Activated CD4-positive, alpha-beta T cell treated with anti-CD3 and anti-CD28 coated beads for 1 hour (primary cell): ENCODE results near the gene OTUD3.
"Not testable (repeated sequence)": the region's sequence is repeated elsewhere in the genome, so short reads cannot be mapped to it uniquely, and the experiment has no call there.

ENCODE experiments used
- DNase-seq: peaks from one replicate; pipeline ENCODE4 v3.0.0-alpha.2; 2020

The OTUD3 gene

DNA sequence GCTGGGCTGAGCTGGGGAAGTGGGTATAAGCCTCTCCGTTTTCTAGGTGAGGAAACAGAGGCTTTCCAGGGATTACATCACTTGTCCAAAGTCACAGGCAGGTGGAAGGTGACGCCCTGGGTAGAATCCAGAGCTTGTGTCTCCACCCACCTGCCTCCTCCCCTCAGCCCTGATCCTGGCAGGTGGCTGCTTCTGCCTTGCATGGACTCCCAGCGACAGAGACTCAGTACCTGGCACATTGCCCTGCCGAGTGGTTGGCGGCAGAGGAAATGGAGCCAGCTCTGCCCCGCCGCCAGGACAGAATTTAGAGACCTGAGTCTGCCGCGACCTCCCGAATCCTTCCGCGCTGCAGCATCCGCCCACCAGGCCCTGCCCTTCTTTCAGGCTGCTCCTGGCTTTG lies 39.1 kb downstream of the OTUD3 start:
- no peak for DNase-seq

DNA sequence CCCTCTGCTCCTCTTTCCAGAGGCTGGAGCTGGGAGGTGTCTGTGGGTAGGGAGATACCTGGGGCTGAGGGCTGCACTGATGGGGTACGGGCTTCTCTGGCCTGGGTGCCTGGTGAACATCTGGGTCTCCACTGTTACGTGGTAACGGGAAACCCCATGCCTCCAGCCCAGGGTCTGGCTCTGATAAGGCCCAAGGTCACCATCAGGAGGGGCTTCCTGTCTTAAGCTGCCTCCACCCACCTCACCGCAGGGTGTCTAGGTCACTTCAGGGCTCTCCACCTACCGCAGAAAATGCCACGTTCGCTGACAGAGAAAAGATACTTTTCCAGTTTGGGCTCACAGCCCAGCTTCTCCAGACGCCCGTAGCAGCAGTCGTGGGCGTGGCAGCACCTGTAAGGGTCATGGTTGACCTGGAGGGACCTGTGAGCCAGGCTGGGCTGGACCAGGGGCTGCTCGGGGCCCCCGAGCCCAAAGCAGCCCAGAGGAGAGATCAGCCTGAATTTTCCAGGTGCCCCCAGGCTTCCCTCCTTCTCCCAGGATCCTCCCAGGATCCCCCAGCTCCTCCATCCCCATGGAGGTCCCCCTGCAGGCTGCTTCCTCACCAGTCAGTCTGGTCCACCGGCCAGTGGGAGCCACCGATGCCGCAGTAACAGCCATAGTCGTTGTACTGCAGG lies 40.0 kb downstream of the OTUD3 start:
- no peak for DNase-seq

DNA sequence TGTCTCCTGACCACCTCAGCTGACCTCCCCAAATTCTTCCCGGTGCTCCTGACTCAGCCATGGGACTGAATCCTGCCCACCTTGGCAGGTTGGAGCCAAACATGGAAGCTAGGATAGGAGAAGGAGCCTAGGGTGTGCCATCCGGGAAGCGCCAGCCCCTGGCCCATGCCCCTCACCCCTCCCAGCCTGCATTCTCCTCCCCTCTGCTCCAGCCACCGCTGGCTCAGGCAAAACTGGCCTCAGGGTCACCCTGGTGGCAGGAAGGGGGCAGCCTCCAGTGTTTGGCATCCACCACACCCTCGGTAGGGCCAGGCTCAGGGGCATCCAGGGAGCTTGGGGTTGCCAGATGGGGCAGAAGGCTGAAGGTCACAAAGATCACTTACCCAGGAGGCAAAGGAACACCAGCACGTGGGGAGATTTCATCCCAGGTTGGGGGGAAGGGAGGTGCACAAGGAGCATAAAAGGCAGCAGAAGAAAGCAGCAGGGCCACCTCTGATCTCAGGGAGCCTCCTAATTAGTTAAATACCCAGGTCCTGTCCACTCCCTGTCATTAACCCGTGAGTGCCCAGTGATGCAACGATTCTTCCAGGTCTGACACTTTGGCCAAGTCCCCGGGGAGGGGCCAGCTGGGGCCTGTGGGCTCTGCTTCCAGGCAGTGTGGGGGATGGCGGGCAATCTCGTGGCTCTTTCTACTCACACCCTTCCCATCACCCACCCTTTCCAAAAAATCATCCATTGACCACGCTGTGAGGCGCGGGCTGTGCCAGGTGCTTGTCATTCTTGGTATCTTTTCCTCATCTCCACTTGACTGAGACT lies 41.1 kb downstream of the OTUD3 start, which contains the start of gene PLA2G2E:
Gene PLA2G2E, minus strand, starts transcription at position 481 of the 816 bp plus-strand sequence. Its CDS starts 58 bp downstream, at position 423.
- DNase-seq: no peak

GRCh38 chr1:19923953-19924346 lies 41.8 kb downstream of the OTUD3 start:
- no peak for DNase-seq

DNA sequence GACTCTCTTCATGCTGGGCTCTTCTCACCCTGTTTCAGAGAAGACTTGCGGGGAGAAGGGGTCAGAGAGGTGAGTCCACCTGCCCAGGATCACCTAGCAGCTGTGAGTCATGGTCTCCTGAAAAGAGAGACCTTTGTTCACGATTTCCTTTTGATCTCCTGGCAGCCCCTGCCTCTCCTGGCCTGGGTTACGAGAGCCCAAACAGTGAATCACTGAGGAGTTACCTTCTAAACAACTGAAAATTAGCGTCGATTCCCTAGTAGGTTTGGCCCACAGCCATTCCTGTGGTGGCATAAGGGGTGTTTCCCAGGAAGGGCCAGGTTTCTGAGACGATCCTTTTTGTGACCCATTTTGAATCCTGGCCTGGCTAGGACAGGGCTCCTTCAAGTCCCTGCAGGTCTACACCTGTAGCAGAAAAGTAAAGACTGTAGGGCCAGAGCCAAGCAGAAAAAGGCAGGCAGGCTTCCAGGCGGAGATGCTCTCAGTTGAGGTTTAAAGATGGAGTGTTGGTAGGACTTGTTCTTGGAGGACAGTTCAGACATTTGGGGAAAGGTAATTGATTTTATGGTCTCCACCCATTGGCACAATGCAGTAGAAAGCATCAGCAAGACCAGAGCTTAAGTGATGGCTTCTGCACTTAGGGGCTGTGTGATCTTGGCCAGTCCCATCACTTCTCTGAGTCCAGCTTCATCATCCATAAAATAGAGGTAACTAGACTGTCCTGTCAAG lies 43.3 kb downstream of the OTUD3 start:
- DNase-seq: no peak

DNA sequence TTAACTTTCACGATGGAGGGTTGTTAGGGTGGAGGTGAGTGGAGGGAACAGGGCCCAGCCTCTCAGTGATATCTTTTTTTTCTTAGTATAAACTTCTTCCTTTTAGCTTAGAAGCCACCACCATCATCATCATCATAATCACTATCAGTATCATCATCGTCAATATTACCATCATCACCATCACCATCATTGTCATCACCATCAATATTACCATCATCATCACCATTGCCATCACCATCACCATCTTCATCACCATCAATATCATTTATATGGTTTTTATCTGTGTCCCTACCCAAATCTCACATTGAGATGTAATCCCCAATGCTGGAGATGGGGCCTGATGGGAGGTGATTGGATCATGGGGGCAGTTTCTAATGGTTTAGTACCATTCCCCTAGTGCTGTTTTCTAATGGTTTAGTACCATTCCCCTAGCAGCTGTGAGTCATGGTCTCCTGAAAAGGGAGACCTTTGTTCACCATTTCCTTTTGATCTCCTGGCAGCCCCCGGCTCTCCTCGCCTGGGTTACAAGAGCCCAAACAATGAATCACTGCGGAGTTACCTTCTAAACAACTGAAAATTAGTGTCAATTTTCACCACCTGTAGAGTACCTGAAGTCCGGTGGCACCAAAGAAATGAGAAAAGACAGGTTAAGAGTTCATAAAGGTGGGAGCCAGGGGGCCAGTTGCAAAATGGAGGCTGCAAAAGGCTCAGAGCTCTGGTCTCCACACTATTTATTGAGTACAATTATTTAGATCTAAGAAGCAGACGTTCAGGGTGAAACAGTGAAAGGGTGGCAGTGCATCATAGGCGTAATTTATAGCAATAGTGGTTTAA lies 44.3 kb downstream of the OTUD3 start:
- DNase-seq: no peak

GRCh38 chr1:19927130-19927421 lies 44.9 kb downstream of the OTUD3 start:
- DNase-seq: not testable (repeated sequence)

DNA sequence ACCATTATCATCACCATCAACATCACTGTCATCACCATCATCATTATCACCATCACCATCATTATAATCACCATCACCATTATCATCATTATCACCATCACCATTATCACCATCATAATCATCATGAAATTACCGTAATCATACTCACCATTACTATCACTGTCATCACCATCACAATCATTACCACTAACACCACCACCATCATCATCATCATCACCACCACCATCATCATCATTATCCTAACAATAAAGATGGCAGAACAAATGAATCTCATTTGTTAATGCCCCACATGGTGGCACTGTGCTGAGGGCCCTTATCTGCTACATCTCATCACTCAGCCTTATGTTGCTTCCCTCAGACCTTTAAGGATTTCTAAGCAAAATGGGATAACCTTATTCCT lies 50.7 kb downstream of the OTUD3 start:
- DNase-seq: no peak

DNA sequence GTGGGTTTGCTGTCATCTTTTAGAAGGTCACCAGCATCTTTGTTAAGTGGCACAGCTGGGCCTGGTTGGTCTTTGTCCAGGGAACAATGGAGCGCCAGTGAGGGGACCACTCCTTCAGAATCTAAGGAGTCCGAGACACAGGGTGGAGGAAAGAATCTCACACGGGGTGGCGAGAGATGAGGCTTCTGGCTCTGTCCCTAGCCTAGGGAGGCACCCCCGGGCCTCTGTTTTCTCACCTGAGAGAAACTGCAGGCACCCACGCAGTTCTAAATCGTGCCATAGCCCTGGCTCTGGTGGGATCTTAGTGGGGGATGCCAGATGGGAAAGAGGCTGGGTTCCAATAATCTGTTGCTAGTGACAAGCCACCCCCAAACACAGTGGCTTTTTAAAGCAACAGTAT lies 52.1 kb downstream of the OTUD3 start:
- DNase-seq: no peak

- DNase-seq: no peak
Measured at GRCh38 chr1:19936061-19936750, 54.0 kb downstream of the OTUD3 start.

GRCh38 chr1:19938472-19938871 lies 56.3 kb downstream of the OTUD3 start:
- DNase-seq: no peak

- DNase-seq: no peak
Measured at GRCh38 chr1:19940486-19941205, 58.5 kb downstream of the OTUD3 start.

- no peak for DNase-seq
Measured at GRCh38 chr1:19941206-19941568, 59.0 kb downstream of the OTUD3 start.

- no peak for DNase-seq
Measured at GRCh38 chr1:19942088-19942487, 59.9 kb downstream of the OTUD3 start.

- DNase-seq: no peak
Measured at GRCh38 chr1:19942657-19943056, 60.5 kb downstream of the OTUD3 start.

- DNase-seq: no peak
Measured at GRCh38 chr1:19945914-19946313, 63.7 kb downstream of the OTUD3 start.

- no peak for DNase-seq
Measured at GRCh38 chr1:19946331-19946751, 64.1 kb downstream of the OTUD3 start.

- no peak for DNase-seq
Measured at GRCh38 chr1:19946971-19947370, 64.8 kb downstream of the OTUD3 start.

DNA sequence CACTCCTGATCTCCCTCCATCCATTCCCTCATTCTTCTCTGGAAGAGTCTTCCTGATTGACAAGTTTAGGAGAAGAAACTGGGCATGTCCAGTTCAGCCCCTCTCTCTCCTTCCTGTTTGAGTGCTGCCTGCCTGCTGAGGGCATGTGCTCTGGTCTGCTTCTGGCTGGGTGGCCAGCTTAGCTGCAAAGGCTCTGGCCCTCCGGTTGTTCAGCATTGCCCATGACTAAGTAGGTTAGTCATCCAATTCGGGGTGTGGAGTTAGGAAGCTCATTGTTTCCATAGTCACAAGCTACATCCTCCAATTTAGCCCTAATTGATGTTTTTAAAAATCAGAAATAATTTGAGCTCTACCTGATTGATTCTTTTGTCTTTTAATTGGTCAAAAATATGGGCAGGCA lies 66.8 kb downstream of the OTUD3 start:
- DNase-seq: no peak

GRCh38 chr1:19954059-19954458 lies 71.9 kb downstream of the OTUD3 start:
- DNase-seq: no peak

- no peak for DNase-seq
Measured at GRCh38 chr1:19955534-19956170, 73.5 kb downstream of the OTUD3 start.
